ENCODE measurements around the gene BRME1.

Gene BRME1

GRCh38 chr19:13843104-13843921 lies 62.6 kb downstream of the BRME1 start:
- DNase-seq = peak; percentile 70

- DNase-seq = peak; percentile 83
Measured at GRCh38 chr19:13842291-13843103, 63.4 kb downstream of the BRME1 start.

GRCh38 chr19:13841962-13842290 lies 64.0 kb downstream of the BRME1 start:
- DNase-seq = peak; percentile 46

- DNase-seq = peak; percentile 72
Measured at GRCh38 chr19:13841086-13841961, 64.6 kb downstream of the BRME1 start.

GRCh38 chr19:13840305-13841085 lies 65.4 kb downstream of the BRME1 start:
- peak; percentile 83 for DNase-seq

- no peak for DNase-seq
Measured at GRCh38 chr19:13839938-13840304, 66.0 kb downstream of the BRME1 start.

- peak; percentile 93 for DNase-seq
Measured at GRCh38 chr19:13839130-13839937, 66.6 kb downstream of the BRME1 start.

GRCh38 chr19:13838435-13839129 lies 67.3 kb downstream of the BRME1 start:
- DNase-seq = no peak

- DNase-seq = peak; percentile 90
Measured at GRCh38 chr19:13835791-13836723, 69.9 kb downstream of the BRME1 start.

GRCh38 chr19:13834244-13835069 lies 71.5 kb downstream of the BRME1 start:
- no peak for DNase-seq

GRCh38 chr19:13833330-13834243 lies 72.3 kb downstream of the BRME1 start:
- DNase-seq = peak; percentile 95
